Adrenal gland (tissue), 12 donors: ENCODE results near the gene HNF4A. TPM values are rescaled to one million over a fixed set of nuclear protein-coding genes. Genes with fewer than 3 reads are reported as not detected.

ENCODE experiments used
- DNase-seq, 7 donors: peaks; one replicate each; pipeline ENCODE4 v3.0.0-alpha.2; 2019 to 2020
- H3K27ac ChIP-seq, 5 donors: fragments of 200-600 bp; sonication (generic) in 4 of 5; 1 replicate in 3 of 5; 2 replicates in 2 of 5; pipeline versions ENCODE4 v1.5.1 to v1.8.0; 2016 to 2020; ENCODE audit warnings: mild to moderate bottlenecking in 1 of 5
- H3K27me3 ChIP-seq: fragments of 200-600 bp; 2 replicates; pipeline ENCODE4 v1.8.0; 2021
- H3K36me3 ChIP-seq, 2 donors: fragments of 200-600 bp; replicated peaks in 1 of 2; 1 replicate in 1 of 2; 2 replicates in 1 of 2; pipeline versions ENCODE4 v1.5.1 to v1.8.0; 2018 to 2022
- H3K4me1 ChIP-seq, 2 donors: fragments of 200-600 bp; replicated peaks in 1 of 2; 1 replicate in 1 of 2; 2 replicates in 1 of 2; pipeline versions ENCODE4 v1.5.1 to v1.8.0; 2018 to 2021
- H3K4me3 ChIP-seq, 4 donors: fragments of 200-600 bp; sonication (generic) in 3 of 4; one replicate each; pipeline ENCODE4 v1.5.1; 2016 to 2018
- H3K9me3 ChIP-seq, 3 donors: fragments of 200-600 bp; sonication (generic) in 1 of 3; replicated peaks in 1 of 3; 1 replicate in 2 of 3; 2 replicates in 1 of 3; pipeline versions ENCODE4 v1.5.1 to v1.8.0; 2016 to 2021
- POLR2A ChIP-seq, 2 donors: fragments of 450-650 bp; IDR thresholded peaks; one replicate each; pipeline ENCODE4 v1.6.1; 2017; ENCODE audit warnings: antibody characterized with exemption in 2 of 2, mild to moderate bottlenecking in 2 of 2, moderate library complexity in 1 of 2
- WGBS, 4 donors: extraction: QIAGEN DNeasy Blood & Tissue Kit in 2 of 4; methylation state at CpG; one replicate each; pipeline versions ENCODE4 v1.1.5 to v1.1.7; 2013 to 2017; 5-methylcytosine and 5-hydroxymethylcytosine counted together
- intact Hi-C, 2 donors: fragments of 100-400 bp; cut with DNase I; formaldehyde crosslinking; loops; one replicate each; pipeline versions ENCODE4 v1.14.1 to v1.15.0; 2022 to 2023
- polyA plus RNA-seq, 3 donors: library from polyadenylated mRNA; stranded (reverse); fragments of 200-250 nt in 2 of 3; fragments of 350-450 nt in 1 of 3; fragmentation: Illumina TruSeq in 1 of 3; extraction: RNeasy Lipid Tissue Mini Kit (QIAGEN cat#74804) in 1 of 3; gene quantifications; one replicate each; pipeline ENCODE4 v1.2.3, GENCODE V29; 2013 to 2014
- total RNA-seq, 9 donors: library from RNA; depleted of rRNA in 4 of 9; stranded (reverse); fragments of >200 nt in 4 of 9; fragments of 120-200 nt in 1 of 9; fragmentation: NEBNext Ultra II Directional in 1 of 9; extraction: Animal tissue kit (Norgen Biotek cat#: 25700) in 1 of 9; gene quantifications; one replicate each; pipeline versions ENCODE4 v1.1.0 to v1.2.4, GENCODE V29; 2013 to 2023
- TF ChIP-seq, protein P1 (sequence below), 6 experiments: fragments of 450-650 bp in 4 of 6; fragments of 200-600 bp in 2 of 6; sonication (generic) in 1 of 6; IDR thresholded peaks; 1 replicate in 5 of 6; 2 replicates in 1 of 6; pipeline versions ENCODE4 v1.5.1 to v1.8.0; 2016 to 2021; ENCODE audit warnings: antibody characterized with exemption in 6 of 6, mild to moderate bottlenecking in 2 of 6, moderate library complexity in 1 of 6
- donor health status: healthy with polysubstance abuse.
- donor health status: Bipolar disorder and iron deficiency.
- donor health status: DM: yes; HTN: yes; CAD: no.
- donor health status: DM: no; HTN: no; CAD: no.
- donor health status: DM: no; HTN: no; CAD: no.
- donor health status: DM: yes; HTN: yes; CAD: no.

The HNF4A gene
- total and polyA plus RNA-seq, 12 donors, result 0.06 to 0.78 (median 0.13) TPM; not detected in 2

- DNase-seq, result no peak
- intact Hi-C loops, result loop anchor here in 1 of 2 donors (5.0 kb wide), 1 partner anchor 76 kb away; no protein-coding TSS in a partner anchor
- Histone ChIP-seq H3K9me3 (no peaks in the 10 kb centered on the region), H3K4me1 (no peaks in the 10 kb centered on the region), H3K27me3 (no peaks in the 10 kb centered on the region), H3K4me3 (no peak overlapping the region), H3K27ac (no peak overlapping the region), H3K36me3 (no peaks in the 10 kb centered on the region)
- 53 to 72% (median 71%) methylated on average over 5 of the region's 5 CpGs for WGBS, 4 donors
- TF ChIP-seq POLR2A (IDR thresholded peaks at IDR 0.05), result no peak
- TF ChIP-seq, protein P1, sequence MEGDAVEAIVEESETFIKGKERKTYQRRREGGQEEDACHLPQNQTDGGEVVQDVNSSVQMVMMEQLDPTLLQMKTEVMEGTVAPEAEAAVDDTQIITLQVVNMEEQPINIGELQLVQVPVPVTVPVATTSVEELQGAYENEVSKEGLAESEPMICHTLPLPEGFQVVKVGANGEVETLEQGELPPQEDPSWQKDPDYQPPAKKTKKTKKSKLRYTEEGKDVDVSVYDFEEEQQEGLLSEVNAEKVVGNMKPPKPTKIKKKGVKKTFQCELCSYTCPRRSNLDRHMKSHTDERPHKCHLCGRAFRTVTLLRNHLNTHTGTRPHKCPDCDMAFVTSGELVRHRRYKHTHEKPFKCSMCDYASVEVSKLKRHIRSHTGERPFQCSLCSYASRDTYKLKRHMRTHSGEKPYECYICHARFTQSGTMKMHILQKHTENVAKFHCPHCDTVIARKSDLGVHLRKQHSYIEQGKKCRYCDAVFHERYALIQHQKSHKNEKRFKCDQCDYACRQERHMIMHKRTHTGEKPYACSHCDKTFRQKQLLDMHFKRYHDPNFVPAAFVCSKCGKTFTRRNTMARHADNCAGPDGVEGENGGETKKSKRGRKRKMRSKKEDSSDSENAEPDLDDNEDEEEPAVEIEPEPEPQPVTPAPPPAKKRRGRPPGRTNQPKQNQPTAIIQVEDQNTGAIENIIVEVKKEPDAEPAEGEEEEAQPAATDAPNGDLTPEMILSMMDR (IDR thresholded peaks at IDR 0.05), result no peak
Observed at GRCh38 chr20:44463466-44463865, 108.0 kb downstream of the HNF4A start.

- no peaks in the 10 kb centered on the region for H3K36me3 ChIP-seq
- no peak for DNase-seq
- TF ChIP-seq, protein P1 (IDR thresholded peaks at IDR 0.05), result no peak
- no peak for TF ChIP-seq POLR2A (IDR thresholded peaks at IDR 0.05)
- no peaks in the 10 kb centered on the region for H3K4me1 ChIP-seq
- 84 to 95% (median 87%) methylated on average over 3 of the region's 3 CpGs for WGBS, 4 donors
- no peaks in the 10 kb centered on the region for H3K27me3 ChIP-seq
- H3K27ac ChIP-seq, result no peak overlapping the region
- intact Hi-C loops, result loop anchor here in 1 of 2 donors (5.0 kb wide), 1 partner anchor 77 kb away; no protein-coding TSS in a partner anchor
- H3K9me3 ChIP-seq, result no peaks in the 10 kb centered on the region
- H3K4me3 ChIP-seq, result no peak overlapping the region
Observed at GRCh38 chr20:44464514-44464913, 109.0 kb downstream of the HNF4A start.

DNA sequence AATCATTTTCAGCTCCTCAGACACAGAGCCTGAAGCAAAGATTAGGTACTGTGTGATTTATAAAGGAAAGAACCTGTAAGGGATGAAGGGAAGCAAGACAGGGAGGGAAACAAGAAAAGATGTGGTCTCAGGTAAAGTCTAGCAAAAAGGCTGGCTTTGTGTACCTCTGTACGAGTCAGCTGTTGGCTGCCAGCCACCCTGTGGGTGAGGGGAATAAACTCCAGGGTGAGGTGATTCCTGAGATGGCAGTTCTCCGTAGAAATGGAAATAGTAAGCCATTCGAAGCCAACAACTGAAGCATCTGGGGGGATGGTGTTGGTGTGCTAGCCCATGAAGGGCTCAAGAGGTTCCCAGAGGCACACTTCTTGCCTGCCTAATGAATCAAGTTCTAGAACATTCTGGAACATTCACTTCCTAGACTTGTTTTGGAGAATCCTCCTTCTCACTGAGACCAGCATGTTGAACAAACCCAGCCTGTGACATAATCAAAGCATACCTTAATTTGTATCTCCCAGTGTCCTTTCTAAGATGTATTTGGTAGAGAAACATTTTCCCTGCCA is 109.6 kb downstream of the HNF4A start:
- WGBS, 4 donors, result 53 to 68% (median 57%) methylated on average over 3 of the region's 3 CpGs
- no peak overlapping the region for H3K4me3 ChIP-seq
- H3K4me1 ChIP-seq, result no peaks in the 10 kb centered on the region
- no peak for DNase-seq
- H3K27ac ChIP-seq, result no peak overlapping the region
- TF ChIP-seq, protein P1 (IDR thresholded peaks at IDR 0.05), result no peak
- no peak for TF ChIP-seq POLR2A (IDR thresholded peaks at IDR 0.05)
- H3K9me3 ChIP-seq, result no peaks in the 10 kb centered on the region
- no peaks in the 10 kb centered on the region for H3K36me3 ChIP-seq
- H3K27me3 ChIP-seq, result no peaks in the 10 kb centered on the region
- intact Hi-C loops, result loop anchor here (5.0 kb wide), 2 partner anchors 152 to 248 kb away; no protein-coding TSS in a partner anchor

GRCh38 chr20:44467289-44467883 is 111.9 kb downstream of the HNF4A start:
- no peaks in the 10 kb centered on the region for H3K27me3 ChIP-seq
- no peaks in the 10 kb centered on the region for H3K4me1 ChIP-seq

More at GRCh38 chr20:44467289-44467883, 111.9 kb downstream of the HNF4A start:
- peak in 3 of 7 donors; percentile 30 to 71 (median 33) for DNase-seq
- Histone ChIP-seq H3K4me3 (no peak overlapping the region), H3K9me3 (no peaks in the 10 kb centered on the region), H3K36me3 (no peaks in the 10 kb centered on the region), H3K27ac (peak overlapping the region in 1 of 5 donors; percentile 55)
- TF ChIP-seq, protein P1 (IDR thresholded peaks at IDR 0.05), result no peak
- no peak for TF ChIP-seq POLR2A (IDR thresholded peaks at IDR 0.05)
- intact Hi-C loops, result loop anchor here (5.0 kb wide), 2 partner anchors 150 to 250 kb away; no protein-coding TSS in a partner anchor
- 45 to 73% (median 65%) methylated on average over 12 of the region's 12 CpGs for WGBS, 4 donors
